ENCODE results near the gene LKAAEAR1. TPM values are rescaled to one million over a fixed set of nuclear protein-coding genes. Genes with fewer than 3 reads are reported as not detected.

LKAAEAR1 gene
- total and polyA plus RNA-seq, 2 of the 13 experiments (the other 11 are each of a cell fraction or from before 2014, with no cell fraction given): not detected

DNA sequence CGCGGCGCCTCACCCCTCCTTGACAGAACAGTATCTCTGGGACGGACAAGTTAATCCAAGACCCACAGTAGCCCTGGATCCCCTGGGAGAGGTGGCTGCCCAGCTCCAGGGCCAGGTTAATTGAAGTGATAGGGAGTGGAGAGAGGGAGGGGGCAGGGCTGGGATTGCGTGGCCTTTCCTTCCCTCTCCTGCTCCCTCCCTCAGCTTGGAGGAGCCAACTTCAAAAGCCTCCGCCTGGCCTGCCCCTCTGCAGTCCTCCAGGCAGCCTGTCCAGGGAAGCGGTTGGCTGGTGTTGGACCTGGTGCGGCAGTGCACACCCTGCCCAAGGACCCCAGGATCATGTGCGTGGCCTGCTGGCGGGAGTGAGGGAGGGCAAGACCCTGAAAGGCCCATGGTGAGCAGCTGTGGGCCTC, 48.3 kb downstream of the LKAAEAR1 start, which contains the start of gene C20orf204 (continued):
- TF ChIP-seq ARNTL (CRISPR knock-in tag; IDR thresholded peaks at IDR 0.05): peak; percentile 71; the same call in 1 of the 2 replicates

DNA sequence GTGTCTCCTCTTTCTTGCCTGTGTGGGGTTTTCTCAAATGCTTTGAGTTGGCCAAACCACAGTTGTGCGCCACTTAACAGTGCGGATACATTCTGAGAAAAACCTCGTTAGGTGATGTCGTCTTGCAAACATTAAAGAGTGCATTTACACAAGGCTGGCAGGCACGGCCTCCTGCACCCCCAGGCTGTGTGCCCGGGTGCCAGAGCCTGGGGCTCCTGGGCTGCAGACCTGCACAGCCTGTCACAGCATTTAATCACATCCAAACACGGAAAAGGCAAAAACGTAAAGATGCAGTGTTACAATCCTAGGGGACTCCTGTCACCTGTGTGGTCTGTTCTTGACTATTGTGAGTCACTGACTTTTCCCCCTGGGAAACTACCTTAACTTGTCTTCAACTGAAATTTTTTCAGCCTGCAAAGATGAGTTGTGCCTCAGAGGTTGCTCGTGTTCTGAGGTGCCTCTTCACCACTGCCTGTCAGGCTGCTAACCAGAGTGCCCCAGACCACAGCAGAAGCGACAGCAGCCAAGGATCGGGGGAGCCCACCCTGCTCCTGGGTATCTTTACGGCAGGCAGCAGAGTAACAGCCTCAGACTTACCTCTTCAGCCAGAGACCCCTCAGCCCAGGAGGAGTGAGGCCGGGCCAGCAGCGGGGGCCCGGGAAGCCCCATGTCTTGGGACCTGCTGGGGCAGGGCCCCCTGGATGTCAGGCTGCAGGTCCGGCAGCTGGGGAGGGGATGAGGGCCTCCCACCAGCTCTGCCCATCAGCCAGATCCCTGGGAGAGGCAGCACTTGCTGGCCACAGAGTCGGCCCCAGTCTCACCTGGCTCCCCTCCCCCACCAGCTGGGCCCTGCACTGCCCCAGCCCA, 48.9 kb downstream of the LKAAEAR1 start:
- POLR2A ChIA-PET: interaction anchor here (0.7 to 10.1 kb wide), 20 partner anchors 9 to 408 kb away, joined by 3 to 252 read pairs (median 3); partner anchors contain the start of genes GMEB2, OPRL1, PCMTD2 and PRPF6
- Histone ChIP-seq H3K79me2 (ENCODE audit: insufficient read depth, low read length) (peaks cover 18% of the 10 kb centered on the region), H3K27me3 (ENCODE audit: control insufficient read depth in 1 of 2, insufficient read depth in 2 of 2, low read length in 2 of 2) (no peaks in the 10 kb centered on the region), H3K4me3 (replicated peaks in 1 of 3; ENCODE audit: insufficient read depth in 1 of 3, low read depth in 2 of 3, low read length in 3 of 3) (peak overlapping the region; percentile 57 to 84 (median 71); a peak in 5 of 6 replicates), H3K27ac (ENCODE audit: extremely low read length, insufficient read depth, low read length) (peak overlapping the region; percentile 82), H3K4me2 (ENCODE audit: low read depth, low read length) (peak overlapping the region; percentile 92), H3K9ac (ENCODE audit: insufficient read depth, low read depth, low read length) (peak overlapping the region; percentile 82), H2AFZ (ENCODE audit: low read length) (no peak overlapping the region), H3K4me1 (ENCODE audit: insufficient read depth, low read length) (peaks cover 50% of the 10 kb centered on the region), H3K9me3 (ENCODE audit: low read length) (no peaks in the 10 kb centered on the region), H4K20me1 (ENCODE audit: insufficient read depth, low read length) (no peaks in the 10 kb centered on the region), H3K36me3 (replicated peaks in 1 of 2; ENCODE audit: control insufficient read depth in 1 of 2, insufficient read depth in 2 of 2, low read length in 2 of 2) (peaks cover 23 to 32% of the 10 kb centered on the region in 2 experiments)
- FAIRE-seq (no peak), DNase-seq (ENCODE audit: low spot score) (no peak), ATAC-seq (no peak)
- in situ Hi-C loops (cut with HindIII; ENCODE audit: extremely low pct_ligation_motif_present, low pct_unique_long_range_greater_than_20kb) (no loop called here), intact Hi-C loops (cut with micrococcal nuclease; ENCODE audit: unreplicated experiment) (no loop called here)
- BruUV-seq (replicated peaks): TSS peak; percentile 62
- WGBS (ENCODE audit: low lambda C conversion rate): 86% methylated on average over 13 of the region's 17 CpGs
- CTCF ChIA-PET (ENCODE audit: low intra/inter-chr PET ratio, low total read pairs): no interaction called here
- TF ChIP-seq NR2F2 (IDR thresholded peaks at IDR 0.05; ENCODE audit: borderline replicate concordance, low read depth): no peak
- TF ChIP-seq BRCA1 (CRISPR knock-in tag; IDR thresholded peaks at IDR 0.05): no peak
- TF ChIP-seq ZNF720 (CRISPR knock-in tag; IDR thresholded peaks at IDR 0.05): 0 out of 2 replicates have a peak, but pooled peaks have one; percentile 10
- TF ChIP-seq, protein P1, sequence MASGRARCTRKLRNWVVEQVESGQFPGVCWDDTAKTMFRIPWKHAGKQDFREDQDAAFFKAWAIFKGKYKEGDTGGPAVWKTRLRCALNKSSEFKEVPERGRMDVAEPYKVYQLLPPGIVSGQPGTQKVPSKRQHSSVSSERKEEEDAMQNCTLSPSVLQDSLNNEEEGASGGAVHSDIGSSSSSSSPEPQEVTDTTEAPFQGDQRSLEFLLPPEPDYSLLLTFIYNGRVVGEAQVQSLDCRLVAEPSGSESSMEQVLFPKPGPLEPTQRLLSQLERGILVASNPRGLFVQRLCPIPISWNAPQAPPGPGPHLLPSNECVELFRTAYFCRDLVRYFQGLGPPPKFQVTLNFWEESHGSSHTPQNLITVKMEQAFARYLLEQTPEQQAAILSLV (CRISPR knock-in tag; IDR thresholded peaks at IDR 0.05; ENCODE audit: borderline replicate concordance): no peak
- 0 out of 2 replicates have a peak, but pooled peaks have one; percentile 25 for TF ChIP-seq MYNN (CRISPR knock-in tag; IDR thresholded peaks at IDR 0.05; ENCODE audit: low read depth)
- TF ChIP-seq RBM39 (IDR thresholded peaks at IDR 0.05; ENCODE audit: low read depth, low read length, poor library complexity, severe bottlenecking): peak; percentile 68
- 0 out of 2 replicates have a peak, but pooled peaks have one; percentile 11 for TF ChIP-seq STAT5B (CRISPR knock-in tag; IDR thresholded peaks at IDR 0.05)
- TF ChIP-seq, protein P2, sequence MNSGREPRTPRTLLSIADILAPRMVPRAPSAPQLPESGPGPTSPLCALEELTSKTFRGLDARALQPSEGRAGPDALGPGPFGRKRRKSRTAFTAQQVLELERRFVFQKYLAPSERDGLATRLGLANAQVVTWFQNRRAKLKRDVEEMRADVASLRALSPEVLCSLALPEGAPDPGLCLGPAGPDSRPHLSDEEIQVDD (CRISPR knock-in tag; IDR thresholded peaks at IDR 0.05; ENCODE audit: borderline replicate concordance): 0 out of 2 replicates have a peak, but pooled peaks have one; percentile 6
- TF ChIP-seq, protein P3, sequence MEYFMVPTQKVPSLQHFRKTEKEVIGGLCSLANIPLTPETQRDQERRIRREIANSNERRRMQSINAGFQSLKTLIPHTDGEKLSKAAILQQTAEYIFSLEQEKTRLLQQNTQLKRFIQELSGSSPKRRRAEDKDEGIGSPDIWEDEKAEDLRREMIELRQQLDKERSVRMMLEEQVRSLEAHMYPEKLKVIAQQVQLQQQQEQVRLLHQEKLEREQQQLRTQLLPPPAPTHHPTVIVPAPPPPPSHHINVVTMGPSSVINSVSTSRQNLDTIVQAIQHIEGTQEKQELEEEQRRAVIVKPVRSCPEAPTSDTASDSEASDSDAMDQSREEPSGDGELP (IDR thresholded peaks at IDR 0.05; ENCODE audit: borderline replicate concordance, low read depth): peak; percentile 63; the same call in 1 of the 2 replicates
- TF ChIP-seq TBX2 (CRISPR knock-in tag; IDR thresholded peaks at IDR 0.05; ENCODE audit: borderline replicate concordance): no peak
- no peak for TF ChIP-seq HNRNPUL1 (IDR thresholded peaks at IDR 0.05; ENCODE audit: low read depth, low read length)
- 0 out of 2 replicates have a peak, but pooled peaks have one; percentile 18 for TF ChIP-seq DNMT1 (CRISPR knock-in tag; IDR thresholded peaks at IDR 0.05)
- TF ChIP-seq SRSF1 (optimal IDR thresholded peaks at IDR 0.05; ENCODE audit: low read depth, low read length): peak; percentile 19
- TF ChIP-seq DNMT3B (CRISPR knock-in tag; conservative IDR thresholded peaks at IDR 0.05): no peak
- TF ChIP-seq, protein P4, sequence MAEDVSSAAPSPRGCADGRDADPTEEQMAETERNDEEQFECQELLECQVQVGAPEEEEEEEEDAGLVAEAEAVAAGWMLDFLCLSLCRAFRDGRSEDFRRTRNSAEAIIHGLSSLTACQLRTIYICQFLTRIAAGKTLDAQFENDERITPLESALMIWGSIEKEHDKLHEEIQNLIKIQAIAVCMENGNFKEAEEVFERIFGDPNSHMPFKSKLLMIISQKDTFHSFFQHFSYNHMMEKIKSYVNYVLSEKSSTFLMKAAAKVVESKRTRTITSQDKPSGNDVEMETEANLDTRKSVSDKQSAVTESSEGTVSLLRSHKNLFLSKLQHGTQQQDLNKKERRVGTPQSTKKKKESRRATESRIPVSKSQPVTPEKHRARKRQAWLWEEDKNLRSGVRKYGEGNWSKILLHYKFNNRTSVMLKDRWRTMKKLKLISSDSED (CRISPR knock-in tag; IDR thresholded peaks at IDR 0.05): 0 out of 2 replicates have a peak, but pooled peaks have one; percentile 44
- no peak for TF ChIP-seq ZNF761 (CRISPR knock-in tag; conservative IDR thresholded peaks at IDR 0.05)

Data from HepG2 (cell line).